GM12872 (cell line): ENCODE measurements around the gene VPS35.

ENCODE experiments used
- CTCF ChIP-seq: IDR thresholded peaks from 3 replicates; pipeline ENCODE4 v1.5.1; 2011; ENCODE audit warnings: low read depth, mild to moderate bottlenecking, low read length, moderate library complexity; ENCODE audit not compliant: insufficient read depth

VPS35 gene

GRCh38 chr16:46712911-46713310 is 23.9 kb upstream of the VPS35 start:
- no peak for TF ChIP-seq CTCF

- TF ChIP-seq CTCF, result no peak
Observed at GRCh38 chr16:46711106-46712058, 22.4 kb upstream of the VPS35 start.

GRCh38 chr16:46709469-46710005 is 20.6 kb upstream of the VPS35 start:
- TF ChIP-seq CTCF, result no peak

GRCh38 chr16:46706642-46707041 is 17.7 kb upstream of the VPS35 start:
- no peak for TF ChIP-seq CTCF

GRCh38 chr16:46702030-46702429 is 13.1 kb upstream of the VPS35 start:
- no peak for TF ChIP-seq CTCF

GRCh38 chr16:46701615-46702014 is 12.6 kb upstream of the VPS35 start:
- TF ChIP-seq CTCF, result no peak

GRCh38 chr16:46700048-46700447 is 11.1 kb upstream of the VPS35 start:
- TF ChIP-seq CTCF, result no peak
